Neural cell (in vitro differentiated cells): Measurements from ENCODE around the gene YAF2.

Source experiments
- EP300 ChIP-seq: fragments of 450-650 bp; conservative IDR thresholded peaks from 2 replicates; pipeline ENCODE4 v1.6.1; 2014; ENCODE audit warnings: antibody characterized with exemption, mild to moderate bottlenecking, moderate library complexity; ENCODE audit not compliant: poor library complexity, severe bottlenecking
- EZH2 ChIP-seq: fragments of 200-600, 300-800 bp; shearing (Covaris generic), sonication (generic); IDR thresholded peaks from 2 replicates; pipeline ENCODE4 v1.6.1; 2014; ENCODE audit warnings: antibody characterized with exemption, low read length, borderline replicate concordance, mild to moderate bottlenecking; ENCODE audit not compliant: insufficient read depth, poor library complexity, severe bottlenecking
- MXI1 ChIP-seq: fragments of 450-650 bp; conservative IDR thresholded peaks from 2 replicates; pipeline ENCODE4 v1.6.1; 2014; ENCODE audit warnings: antibody characterized with exemption, mild to moderate bottlenecking; ENCODE audit not compliant: poor library complexity, severe bottlenecking
- POLR2AphosphoS5 ChIP-seq: IDR thresholded peaks from 2 replicates; pipeline ENCODE4 v1.6.1; 2012
- SMC3 ChIP-seq: fragments of 450-650 bp; conservative IDR thresholded peaks from 2 replicates; pipeline ENCODE4 v1.6.1; 2014; ENCODE audit warnings: antibody characterized with exemption, mild to moderate bottlenecking, moderate library complexity; ENCODE audit not compliant: poor library complexity
- TAF1 ChIP-seq: IDR thresholded peaks from 2 replicates; pipeline ENCODE4 v1.6.1; 2012; ENCODE audit warnings: low read depth
- TF ChIP-seq, protein P1 (sequence below): fragments of 450-650 bp; IDR thresholded peaks from 2 replicates; pipeline ENCODE4 v1.5.1; 2014; ENCODE audit warnings: antibody characterized with exemption, mild to moderate bottlenecking, moderate library complexity; ENCODE audit not compliant: poor library complexity, severe bottlenecking

DNA sequence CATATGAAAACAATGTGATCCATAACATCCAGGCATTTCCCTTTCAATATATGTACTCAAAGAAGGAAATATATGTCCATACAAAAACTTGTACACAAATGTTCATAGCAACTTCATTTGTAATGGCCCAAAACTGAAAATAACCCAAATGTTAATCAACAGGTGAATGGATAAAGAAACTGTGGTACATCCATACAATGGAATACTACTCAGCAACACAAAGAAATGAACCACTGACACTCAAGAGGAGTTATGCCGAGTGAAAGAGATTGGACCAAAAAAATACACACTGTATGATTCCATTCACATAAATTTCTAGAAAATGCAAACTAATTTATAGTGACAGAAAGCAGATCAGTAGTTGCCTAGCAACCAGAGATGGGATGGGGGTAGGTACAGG is 63.1 kb downstream of the YAF2 start:
- TF ChIP-seq TAF1 (no peak), SMC3 (no peak), EZH2 (no peak), POLR2AphosphoS5 (no peak), MXI1 (no peak), EP300 (no peak)
- TF ChIP-seq, protein P1, sequence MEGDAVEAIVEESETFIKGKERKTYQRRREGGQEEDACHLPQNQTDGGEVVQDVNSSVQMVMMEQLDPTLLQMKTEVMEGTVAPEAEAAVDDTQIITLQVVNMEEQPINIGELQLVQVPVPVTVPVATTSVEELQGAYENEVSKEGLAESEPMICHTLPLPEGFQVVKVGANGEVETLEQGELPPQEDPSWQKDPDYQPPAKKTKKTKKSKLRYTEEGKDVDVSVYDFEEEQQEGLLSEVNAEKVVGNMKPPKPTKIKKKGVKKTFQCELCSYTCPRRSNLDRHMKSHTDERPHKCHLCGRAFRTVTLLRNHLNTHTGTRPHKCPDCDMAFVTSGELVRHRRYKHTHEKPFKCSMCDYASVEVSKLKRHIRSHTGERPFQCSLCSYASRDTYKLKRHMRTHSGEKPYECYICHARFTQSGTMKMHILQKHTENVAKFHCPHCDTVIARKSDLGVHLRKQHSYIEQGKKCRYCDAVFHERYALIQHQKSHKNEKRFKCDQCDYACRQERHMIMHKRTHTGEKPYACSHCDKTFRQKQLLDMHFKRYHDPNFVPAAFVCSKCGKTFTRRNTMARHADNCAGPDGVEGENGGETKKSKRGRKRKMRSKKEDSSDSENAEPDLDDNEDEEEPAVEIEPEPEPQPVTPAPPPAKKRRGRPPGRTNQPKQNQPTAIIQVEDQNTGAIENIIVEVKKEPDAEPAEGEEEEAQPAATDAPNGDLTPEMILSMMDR = no peak
